COR-L47 (cell line): ENCODE results near the gene CR1.
"Not testable (repeated sequence)": the region's sequence is repeated elsewhere in the genome, so short reads cannot be mapped to it uniquely, and the experiment has no call there.

ENCODE experiments used
- DNase-seq: peaks from one replicate; lab custom pipeline; 2025; lab: John Stamatoyannopoulos, UW

CR1 gene

DNA sequence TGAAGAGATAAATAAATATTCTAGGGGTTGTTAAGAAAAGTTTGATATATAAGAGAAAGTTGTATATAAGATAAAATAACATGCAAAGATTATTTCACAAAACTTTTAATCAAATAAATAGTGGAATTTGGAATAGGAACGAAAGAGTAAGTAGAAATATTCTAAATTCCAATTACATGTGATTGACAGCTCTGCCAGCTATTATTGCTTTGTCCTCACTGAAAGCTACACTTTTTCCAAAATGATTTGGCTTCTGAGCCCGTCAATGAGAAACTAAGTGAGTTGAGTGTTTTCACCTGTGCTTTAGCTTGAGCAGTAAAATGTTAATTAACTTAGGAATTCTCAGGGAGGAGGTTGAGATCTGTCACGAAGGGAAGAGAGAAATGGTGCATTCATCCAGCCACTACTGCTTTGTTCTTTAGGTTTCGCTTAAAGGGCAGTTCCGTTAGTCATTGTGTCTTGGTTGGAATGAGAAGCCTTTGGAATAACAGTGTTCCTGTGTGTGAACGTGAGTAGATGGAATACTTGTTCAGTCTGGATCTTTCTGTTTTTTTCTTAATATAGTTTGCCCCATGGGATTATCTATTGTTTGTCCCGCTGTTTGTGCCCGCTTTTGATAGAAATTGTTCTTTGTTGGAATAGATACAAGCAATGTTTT is 85.7 kb downstream of the CR1 start:
- no peak for DNase-seq

- not testable (repeated sequence) for DNase-seq
Observed at GRCh38 chr1:207589506-207589905, 93.5 kb downstream of the CR1 start.

DNA sequence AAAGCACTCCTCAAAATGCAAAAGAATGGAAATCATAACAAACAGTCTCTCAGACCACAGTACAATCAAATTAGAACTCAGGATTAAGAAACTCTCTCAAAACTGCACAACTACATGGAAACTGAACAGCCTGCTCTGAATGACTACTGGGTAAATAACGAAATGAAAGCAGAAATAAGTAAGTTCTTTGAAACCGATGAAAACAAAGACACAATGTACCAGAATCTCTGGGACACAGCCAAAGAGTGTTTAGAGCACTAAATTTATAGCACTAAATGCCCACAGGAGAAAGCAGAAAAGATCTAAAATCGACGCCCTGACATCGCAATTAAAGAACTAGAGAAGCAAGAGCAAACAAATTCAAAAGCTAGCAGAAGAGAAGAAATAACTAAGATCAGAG is 95.2 kb downstream of the CR1 start:
- not testable (repeated sequence) for DNase-seq

GRCh38 chr1:207594095-207594494 is 98.1 kb downstream of the CR1 start:
- not testable (repeated sequence) for DNase-seq

GRCh38 chr1:207603777-207604176 is 107.8 kb downstream of the CR1 start:
- no peak for DNase-seq

GRCh38 chr1:207605444-207606361 is 109.7 kb downstream of the CR1 start:
- DNase-seq = no peak

- DNase-seq = no peak
Observed at GRCh38 chr1:207606362-207606755, 110.4 kb downstream of the CR1 start.

- no peak for DNase-seq
Observed at GRCh38 chr1:207612762-207613161, 116.8 kb downstream of the CR1 start.

DNA sequence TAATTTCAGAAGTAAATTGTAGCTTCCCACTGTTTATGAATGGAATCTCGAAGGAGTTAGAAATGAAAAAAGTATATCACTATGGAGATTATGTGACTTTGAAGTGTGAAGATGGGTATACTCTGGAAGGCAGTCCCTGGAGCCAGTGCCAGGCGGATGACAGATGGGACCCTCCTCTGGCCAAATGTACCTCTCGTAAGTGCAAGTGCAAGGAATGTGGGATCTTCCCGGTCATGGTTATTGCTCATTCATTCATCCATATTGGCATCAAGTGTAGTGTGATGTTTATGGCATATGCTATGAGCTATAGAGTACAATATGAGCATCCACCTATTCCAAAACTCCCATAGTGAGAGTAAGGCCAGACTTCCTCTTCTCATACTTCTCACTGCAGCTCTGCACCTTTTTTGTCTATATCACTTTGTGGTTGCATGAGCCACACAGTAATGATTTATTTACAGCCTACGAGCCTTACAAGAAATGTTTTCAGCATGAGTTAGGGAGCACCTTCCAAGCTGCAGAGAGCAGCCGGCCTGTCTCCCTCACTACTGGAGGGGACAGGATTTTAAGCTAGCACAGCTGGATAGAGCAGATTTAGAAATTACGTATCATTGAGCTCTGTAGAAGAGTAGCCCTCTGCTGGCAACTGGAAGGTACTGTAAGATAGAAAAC is 124.0 kb downstream of the CR1 start:
- peak; percentile 29 for DNase-seq

DNA sequence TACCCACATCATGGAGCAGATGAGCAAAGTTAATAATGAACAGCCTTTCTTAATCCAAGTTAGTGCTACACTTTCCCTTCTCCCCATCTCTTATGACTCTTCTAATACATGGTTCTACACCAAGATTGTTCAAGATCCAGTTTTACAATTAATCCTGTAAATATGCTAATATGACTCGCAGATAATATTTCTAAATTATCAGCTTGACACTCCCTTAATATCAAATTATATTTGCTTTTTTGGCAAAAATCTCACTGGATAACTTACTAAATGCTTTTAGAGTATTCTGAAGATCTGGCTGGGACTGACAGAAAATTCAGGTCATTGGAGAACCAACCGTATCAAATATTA is 124.6 kb downstream of the CR1 start:
- no peak for DNase-seq

- DNase-seq = not testable (repeated sequence)
Observed at GRCh38 chr1:207625504-207626071, 129.6 kb downstream of the CR1 start.

DNA sequence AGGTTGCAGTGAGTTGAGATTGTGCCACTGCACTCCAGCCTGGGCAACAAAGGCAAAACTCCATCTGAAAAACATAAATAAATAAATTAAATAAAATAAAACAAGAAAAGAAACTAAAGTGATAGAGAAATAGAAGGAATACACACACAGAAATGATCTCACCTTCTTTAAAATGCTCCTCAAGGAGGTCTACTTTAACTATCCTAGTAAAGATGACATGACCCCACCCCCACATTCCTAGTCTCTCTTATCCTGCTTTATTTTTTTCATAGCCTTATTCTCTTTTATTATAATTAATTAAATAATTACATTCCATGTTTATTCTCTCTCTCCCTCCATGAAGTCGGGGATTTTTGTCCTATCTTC is 131.0 kb downstream of the CR1 start:
- no peak for DNase-seq

GRCh38 chr1:207627496-207627895 is 131.5 kb downstream of the CR1 start:
- DNase-seq = no peak

DNA sequence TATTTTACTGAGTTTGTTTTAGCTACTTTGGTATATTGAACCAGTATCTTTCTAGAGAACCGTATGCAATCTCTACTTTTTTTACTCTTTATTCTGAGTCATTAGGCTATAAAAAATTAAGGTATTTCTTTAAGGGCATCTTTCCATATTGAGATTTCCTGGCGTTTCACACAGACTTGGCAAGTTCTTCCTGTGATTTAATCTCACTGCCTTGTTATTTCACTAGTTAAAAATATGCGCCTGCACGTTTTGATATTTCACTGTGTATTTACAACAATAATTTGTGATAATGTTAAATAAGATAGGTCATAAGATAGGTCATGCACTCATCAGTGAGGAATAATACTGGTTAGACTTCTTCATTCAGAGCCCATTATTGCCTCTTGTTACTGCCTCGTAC is 132.8 kb downstream of the CR1 start:
- DNase-seq = no peak

DNA sequence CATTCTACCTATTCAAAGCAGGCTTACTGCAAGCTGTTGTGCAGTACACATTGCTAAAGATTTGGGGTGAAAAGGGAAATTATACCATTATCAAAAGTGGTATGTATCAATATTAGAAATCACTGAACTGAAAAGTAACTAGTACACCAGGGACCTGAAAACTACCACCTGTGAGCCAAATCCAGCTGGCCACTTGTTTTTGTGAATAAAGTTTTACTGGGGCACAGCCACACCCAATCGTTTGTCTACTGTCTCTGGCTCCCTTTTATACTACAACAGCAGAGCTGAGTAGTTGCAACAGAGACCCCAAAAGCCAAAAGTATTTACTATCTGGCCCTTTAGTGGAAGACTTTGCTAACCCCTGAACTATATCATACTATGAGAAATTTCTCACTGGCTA is 135.2 kb downstream of the CR1 start:
- DNase-seq = no peak

GRCh38 chr1:207633226-207633625 is 137.3 kb downstream of the CR1 start:
- DNase-seq = no peak

GRCh38 chr1:207633699-207634289 is 137.8 kb downstream of the CR1 start:
- not testable (repeated sequence) for DNase-seq

DNA sequence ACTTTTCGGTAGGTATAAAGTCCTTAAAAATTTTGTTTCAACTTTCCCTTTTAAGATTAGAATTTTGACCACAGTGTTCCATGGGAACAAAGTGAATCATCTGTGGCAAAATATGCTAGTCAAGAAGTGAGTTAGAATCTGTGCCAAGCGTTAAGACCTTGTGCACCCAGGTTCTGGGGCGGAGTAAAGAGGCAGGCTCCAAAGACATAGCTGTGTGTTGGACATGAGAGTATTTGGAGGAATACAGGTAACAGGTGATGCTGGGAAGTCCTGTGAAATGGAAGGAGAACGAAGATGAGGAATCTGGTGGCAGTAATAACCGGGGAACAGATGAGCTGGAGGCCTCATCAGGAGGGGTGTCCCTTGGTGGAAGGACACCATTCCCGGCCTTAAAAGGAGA is 138.3 kb downstream of the CR1 start:
- not testable (repeated sequence) for DNase-seq

DNA sequence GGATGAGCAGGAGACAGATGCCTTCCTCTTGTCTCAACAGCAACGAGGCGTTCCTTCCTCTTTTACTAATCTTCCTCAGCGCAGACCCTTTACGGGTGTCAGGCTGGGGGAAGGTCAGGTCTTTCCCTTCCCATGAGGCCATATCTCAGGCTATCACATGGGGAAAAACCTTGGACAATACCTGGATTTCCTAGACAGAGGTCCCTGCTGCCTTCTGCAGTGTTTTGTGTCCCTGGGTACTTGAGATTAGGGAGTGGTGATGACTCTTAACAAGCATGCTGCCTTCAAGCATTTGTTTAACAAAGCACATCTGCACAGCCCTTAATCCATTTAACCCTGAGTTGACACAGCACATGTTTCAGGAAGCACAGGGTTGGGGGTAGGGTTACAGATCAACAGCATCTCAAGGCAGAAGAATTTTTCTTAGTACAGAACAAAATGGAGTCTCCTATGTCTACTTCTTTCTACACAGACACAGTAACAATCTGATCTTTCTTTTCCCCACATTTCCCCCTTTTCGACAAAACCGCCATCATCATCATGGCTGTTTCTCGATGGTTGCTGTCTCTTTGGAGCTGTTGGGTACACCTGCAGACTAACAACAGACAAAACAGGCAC is 139.7 kb downstream of the CR1 start:
- DNase-seq = not testable (repeated sequence)

DNA sequence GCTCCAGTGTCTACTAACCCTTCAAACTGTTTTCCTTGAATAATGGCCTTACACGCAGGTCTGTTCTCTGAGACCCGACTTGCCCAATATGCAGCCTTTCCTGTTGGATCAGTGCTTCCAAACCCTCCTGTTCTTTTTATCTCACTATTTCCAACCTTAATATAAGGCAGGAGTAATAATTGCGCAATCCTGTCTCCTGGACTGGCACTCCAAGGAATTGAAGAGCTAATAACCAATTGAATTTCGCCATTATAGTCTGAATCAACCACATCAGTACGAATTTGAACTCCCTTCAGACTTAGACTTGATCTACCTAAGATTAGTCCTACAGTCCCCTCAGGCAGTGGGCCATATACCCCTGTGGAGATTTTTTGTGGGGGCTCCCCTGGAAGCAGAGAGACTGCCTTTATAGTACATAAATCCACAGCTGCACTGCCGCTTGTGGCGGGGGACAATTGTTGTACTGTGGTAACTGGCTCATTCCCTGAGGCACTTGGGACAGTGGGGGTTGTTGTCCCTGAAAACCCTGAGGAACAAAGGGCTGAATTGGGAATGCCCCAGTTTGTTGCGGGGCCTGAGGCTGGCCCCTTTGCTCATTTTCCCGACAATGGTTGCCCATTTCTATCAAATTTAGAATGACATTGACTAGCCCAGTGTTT is 142.7 kb downstream of the CR1 start:
- not testable (repeated sequence) for DNase-seq

DNA sequence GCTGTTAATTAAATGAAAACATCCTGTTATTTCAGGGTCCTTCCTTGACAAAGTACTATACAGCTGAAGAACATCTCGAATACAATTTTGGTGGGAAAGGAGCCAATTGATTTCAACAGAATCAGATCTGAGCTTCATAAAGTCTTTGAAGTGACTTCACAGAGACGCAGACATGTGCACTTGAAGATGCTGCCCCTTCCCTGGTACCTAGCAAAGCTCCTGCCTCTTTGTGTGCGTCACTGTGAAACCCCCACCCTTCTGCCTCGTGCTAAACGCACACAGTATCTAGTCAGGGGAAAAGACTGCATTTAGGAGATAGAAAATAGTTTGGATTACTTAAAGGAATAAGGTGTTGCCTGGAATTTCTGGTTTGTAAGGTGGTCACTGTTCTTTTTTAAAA is 143.4 kb downstream of the CR1 start:
- DNase-seq = not testable (repeated sequence)
